ENCODE results near the gene ENOSF1. TPM values are rescaled to one million over a fixed set of nuclear protein-coding genes. Genes with fewer than 3 reads are reported as not detected.

The ENOSF1 gene
- total and polyA plus RNA-seq, 2 donors (not counting 1 experiment from before 2014, with no cell fraction given), result 8.2 to 23.3 TPM

DNA sequence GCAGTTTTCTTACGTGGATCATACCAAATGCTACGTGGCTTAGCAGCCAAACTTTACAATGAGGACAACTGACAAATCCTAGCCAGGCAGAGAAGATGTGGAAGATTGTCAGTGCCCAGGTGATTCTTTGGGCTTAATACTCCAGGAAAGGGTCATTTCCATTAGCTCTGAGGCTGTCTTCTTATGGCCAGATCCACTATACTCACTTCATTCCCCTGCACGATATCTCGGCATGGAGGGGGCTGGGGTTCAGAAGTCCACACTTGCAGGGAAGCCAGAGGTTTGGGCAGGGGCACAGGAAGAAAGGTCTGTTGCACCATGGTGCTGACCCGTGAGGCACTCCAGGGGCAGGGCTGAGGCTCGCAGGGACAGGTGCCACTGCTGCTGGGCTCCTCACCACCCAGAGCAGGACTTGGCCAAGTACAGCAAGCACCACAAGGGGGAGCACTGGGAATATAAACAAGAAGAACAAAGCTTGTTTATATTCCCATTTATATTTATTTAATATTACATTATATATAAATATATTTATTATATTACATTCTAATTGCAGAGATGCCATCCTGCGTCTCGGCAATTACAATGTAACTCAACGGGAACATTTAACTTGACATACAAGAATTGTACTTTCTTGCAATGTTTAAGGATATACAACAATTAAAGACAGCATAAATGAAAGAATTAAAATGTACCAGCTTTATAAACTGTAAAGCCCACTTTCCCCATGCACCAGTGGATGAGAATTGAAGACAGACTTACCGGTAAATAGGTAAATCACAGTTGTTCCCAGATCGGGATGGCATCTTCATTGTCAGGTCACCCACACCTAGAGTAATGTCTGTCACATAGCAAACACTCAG lies 88.4 kb downstream of the ENOSF1 start:
- H3K36me3 ChIP-seq (ENCODE audit: control insufficient read depth, insufficient read depth, low read length), result no peaks in the 10 kb centered on the region
- no peak overlapping the region for H3K9ac ChIP-seq (ENCODE audit: insufficient read depth, low read length)
- no peak overlapping the region for H2AFZ ChIP-seq (ENCODE audit: low read length)
- H3K4me3 ChIP-seq (replicated peaks in 1 of 4; ENCODE audit: control extremely low read depth in 1 of 4, insufficient read depth in 1 of 4, low read depth in 3 of 4, low read length in 4 of 4), result no peak overlapping the region
- H3K4me2 ChIP-seq (ENCODE audit: extremely low read depth, insufficient read depth, low read length), result no peak overlapping the region
- TF ChIP-seq, protein P1, sequence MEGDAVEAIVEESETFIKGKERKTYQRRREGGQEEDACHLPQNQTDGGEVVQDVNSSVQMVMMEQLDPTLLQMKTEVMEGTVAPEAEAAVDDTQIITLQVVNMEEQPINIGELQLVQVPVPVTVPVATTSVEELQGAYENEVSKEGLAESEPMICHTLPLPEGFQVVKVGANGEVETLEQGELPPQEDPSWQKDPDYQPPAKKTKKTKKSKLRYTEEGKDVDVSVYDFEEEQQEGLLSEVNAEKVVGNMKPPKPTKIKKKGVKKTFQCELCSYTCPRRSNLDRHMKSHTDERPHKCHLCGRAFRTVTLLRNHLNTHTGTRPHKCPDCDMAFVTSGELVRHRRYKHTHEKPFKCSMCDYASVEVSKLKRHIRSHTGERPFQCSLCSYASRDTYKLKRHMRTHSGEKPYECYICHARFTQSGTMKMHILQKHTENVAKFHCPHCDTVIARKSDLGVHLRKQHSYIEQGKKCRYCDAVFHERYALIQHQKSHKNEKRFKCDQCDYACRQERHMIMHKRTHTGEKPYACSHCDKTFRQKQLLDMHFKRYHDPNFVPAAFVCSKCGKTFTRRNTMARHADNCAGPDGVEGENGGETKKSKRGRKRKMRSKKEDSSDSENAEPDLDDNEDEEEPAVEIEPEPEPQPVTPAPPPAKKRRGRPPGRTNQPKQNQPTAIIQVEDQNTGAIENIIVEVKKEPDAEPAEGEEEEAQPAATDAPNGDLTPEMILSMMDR (conservative IDR thresholded peaks at IDR 0.05 in 1 of 2, IDR thresholded peaks at IDR 0.05 in 1 of 2; ENCODE audit: low read depth in 1 of 2, low read length in 2 of 2), result peak; percentile 73 to 76
- TF ChIP-seq EZH2 (IDR thresholded peaks at IDR 0.05; ENCODE audit: low read length, missing control alignments), result no peak
- no peaks in the 10 kb centered on the region for H4K20me1 ChIP-seq (ENCODE audit: control insufficient read depth, extremely low read depth, insufficient read depth, low read length)
- no peaks in the 10 kb centered on the region for H3K9me3 ChIP-seq (ENCODE audit: control insufficient read depth, insufficient read depth, low read depth, low read length)
- no peaks in the 10 kb centered on the region for H3K27me3 ChIP-seq (ENCODE audit: control insufficient read depth, insufficient read depth, low read length)
- H3K79me2 ChIP-seq (ENCODE audit: control insufficient read depth, insufficient read depth, low read length), result no peaks in the 10 kb centered on the region
- H3K27ac ChIP-seq (ENCODE audit: insufficient read depth, low read length), result no peak overlapping the region
- DNase-seq (ENCODE audit: low read depth in 2 of 2), result peak; percentile 58 to 85
- peaks cover 2% of the 10 kb centered on the region for H3K4me1 ChIP-seq (ENCODE audit: control insufficient read depth, extremely low read depth, insufficient read depth, low read length)

DNA sequence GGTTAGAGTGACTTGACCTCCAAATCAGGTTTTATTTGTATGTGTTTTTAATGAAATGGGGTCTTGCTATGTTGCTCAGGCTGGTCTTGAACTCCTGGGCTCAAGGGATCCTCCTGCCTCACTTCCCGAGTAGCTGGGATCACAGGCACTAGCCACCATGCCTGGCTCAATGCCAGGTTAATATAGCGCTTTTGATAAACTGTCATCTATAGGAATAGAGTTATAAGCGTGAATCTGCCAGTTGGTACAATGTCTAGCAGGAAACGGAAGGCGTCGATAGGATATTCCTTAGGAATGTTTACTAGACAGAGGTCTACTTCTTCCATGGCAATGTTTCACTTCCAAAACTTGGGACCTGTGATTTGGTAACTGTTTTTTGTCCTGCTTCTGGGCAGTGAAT lies 90.1 kb downstream of the ENOSF1 start:
- Histone ChIP-seq H2AFZ (ENCODE audit: low read length) (no peak overlapping the region), H3K27ac (ENCODE audit: insufficient read depth, low read length) (no peak overlapping the region), H3K9me3 (ENCODE audit: control insufficient read depth, insufficient read depth, low read depth, low read length) (no peaks in the 10 kb centered on the region), H3K27me3 (ENCODE audit: control insufficient read depth, insufficient read depth, low read length) (no peaks in the 10 kb centered on the region), H3K9ac (ENCODE audit: insufficient read depth, low read length) (no peak overlapping the region), H3K4me1 (ENCODE audit: control insufficient read depth, extremely low read depth, insufficient read depth, low read length) (peaks cover 2% of the 10 kb centered on the region), H3K36me3 (ENCODE audit: control insufficient read depth, insufficient read depth, low read length) (no peaks in the 10 kb centered on the region), H4K20me1 (ENCODE audit: control insufficient read depth, extremely low read depth, insufficient read depth, low read length) (no peaks in the 10 kb centered on the region), H3K4me2 (ENCODE audit: extremely low read depth, insufficient read depth, low read length) (no peak overlapping the region), H3K79me2 (ENCODE audit: control insufficient read depth, insufficient read depth, low read length) (no peaks in the 10 kb centered on the region), H3K4me3 (replicated peaks in 1 of 4; ENCODE audit: control extremely low read depth in 1 of 4, insufficient read depth in 1 of 4, low read depth in 3 of 4, low read length in 4 of 4) (no peak overlapping the region)
- DNase-seq (ENCODE audit: low read depth in 2 of 2), result no peak
- TF ChIP-seq, protein P1 (conservative IDR thresholded peaks at IDR 0.05 in 1 of 2, IDR thresholded peaks at IDR 0.05 in 1 of 2; ENCODE audit: low read depth in 1 of 2, low read length in 2 of 2), result no peak
- no peak for TF ChIP-seq EZH2 (IDR thresholded peaks at IDR 0.05; ENCODE audit: low read length, missing control alignments)

DNA sequence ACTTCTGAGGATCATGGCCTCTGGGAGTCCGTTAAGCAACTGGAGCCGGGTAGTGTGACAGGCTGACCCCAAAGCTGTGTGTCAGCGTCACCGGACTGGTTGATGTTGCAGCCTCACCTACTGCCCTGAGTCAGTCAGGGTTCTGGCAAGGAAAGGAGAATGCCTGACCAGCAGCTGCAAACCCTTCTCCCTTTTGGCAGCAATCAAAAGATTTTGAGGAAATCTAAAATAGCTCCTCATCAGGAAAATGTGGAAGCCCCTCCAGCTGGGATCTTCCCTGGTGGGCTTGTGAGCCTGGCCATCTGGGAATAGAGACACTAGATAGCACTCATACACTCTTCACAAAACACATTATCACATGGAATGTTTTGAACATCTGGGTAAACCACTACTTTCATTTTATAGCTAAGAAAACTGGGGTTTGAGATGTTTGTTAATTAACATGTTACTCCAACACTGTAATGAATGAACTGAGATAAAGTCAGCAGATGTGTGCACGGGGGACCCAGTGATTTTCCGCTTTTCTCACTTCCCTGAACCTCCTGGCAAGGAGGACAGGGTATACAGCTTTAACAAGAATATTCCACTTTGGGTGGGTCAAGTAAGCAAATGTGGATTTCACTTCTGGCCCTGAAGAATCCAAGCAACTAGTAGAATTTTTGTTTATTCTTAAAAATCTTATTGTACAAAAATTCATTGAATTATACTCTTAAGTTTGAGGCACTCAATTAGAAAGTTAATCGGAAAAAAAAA lies 91.0 kb downstream of the ENOSF1 start:
- no peak for TF ChIP-seq EZH2 (IDR thresholded peaks at IDR 0.05; ENCODE audit: low read length, missing control alignments)
- H3K9ac ChIP-seq (ENCODE audit: insufficient read depth, low read length), result no peak overlapping the region
- H3K36me3 ChIP-seq (ENCODE audit: control insufficient read depth, insufficient read depth, low read length), result no peaks in the 10 kb centered on the region
- peak overlapping the region; percentile 18 for H3K27ac ChIP-seq (ENCODE audit: insufficient read depth, low read length)
- H3K4me3 ChIP-seq (replicated peaks in 1 of 4; ENCODE audit: control extremely low read depth in 1 of 4, insufficient read depth in 1 of 4, low read depth in 3 of 4, low read length in 4 of 4), result no peak overlapping the region
- H3K27me3 ChIP-seq (ENCODE audit: control insufficient read depth, insufficient read depth, low read length), result no peaks in the 10 kb centered on the region
- H3K9me3 ChIP-seq (ENCODE audit: control insufficient read depth, insufficient read depth, low read depth, low read length), result no peaks in the 10 kb centered on the region
- H2AFZ ChIP-seq (ENCODE audit: low read length), result no peak overlapping the region
- H3K79me2 ChIP-seq (ENCODE audit: control insufficient read depth, insufficient read depth, low read length), result no peaks in the 10 kb centered on the region
- peaks cover 2% of the 10 kb centered on the region for H3K4me1 ChIP-seq (ENCODE audit: control insufficient read depth, extremely low read depth, insufficient read depth, low read length)
- no peaks in the 10 kb centered on the region for H4K20me1 ChIP-seq (ENCODE audit: control insufficient read depth, extremely low read depth, insufficient read depth, low read length)
- peak; percentile 48 to 52 for DNase-seq (ENCODE audit: low read depth in 2 of 2)
- peak overlapping the region; percentile 40 for H3K4me2 ChIP-seq (ENCODE audit: extremely low read depth, insufficient read depth, low read length)

Other genes with a start within 250 kb of the ENOSF1 start
- 24.8 and 60.6 TPM in 2 replicates for gene COLEC12, start 211.9 kb downstream of the ENOSF1 start, total RNA-seq
- gene COLEC12, start 211.9 kb downstream of the ENOSF1 start, polyA plus RNA-seq, result 20.0 and 44.1 TPM in 2 replicates
- not detected in 2 replicates for gene CETN1, start 132.2 kb downstream of the ENOSF1 start, total RNA-seq
- not detected in 2 replicates for gene CETN1, start 132.2 kb downstream of the ENOSF1 start, polyA plus RNA-seq
- not detected in 2 replicates for gene CLUL1, start 115.6 kb downstream of the ENOSF1 start, total RNA-seq
- not detected in 2 replicates for gene CLUL1, start 115.6 kb downstream of the ENOSF1 start, polyA plus RNA-seq
- 12.1 and 16.8 TPM in 2 replicates for gene TYMS, start 55.0 kb downstream of the ENOSF1 start, total RNA-seq
- gene TYMS, start 55.0 kb downstream of the ENOSF1 start, polyA plus RNA-seq, result 45.4 and 152 TPM in 2 replicates
- gene YES1, start 99.6 kb upstream of the ENOSF1 start, total RNA-seq, result 49.5 and 79.6 TPM in 2 replicates
- 23.8 and 26.6 TPM in 2 replicates for gene YES1, start 99.6 kb upstream of the ENOSF1 start, polyA plus RNA-seq
- not detected in 2 replicates for gene ADCYAP1, start 192.2 kb upstream of the ENOSF1 start, total RNA-seq
- gene ADCYAP1, start 192.2 kb upstream of the ENOSF1 start, polyA plus RNA-seq, result not detected in 2 replicates